ENCODE results near the gene ALG10B. TPM values are rescaled to one million over a fixed set of nuclear protein-coding genes. Genes with fewer than 3 reads are reported as not detected.

ALG10B gene
- polyA plus RNA-seq, 4 donors, result 9.7 to 15.9 (median 12.6) TPM

DNA sequence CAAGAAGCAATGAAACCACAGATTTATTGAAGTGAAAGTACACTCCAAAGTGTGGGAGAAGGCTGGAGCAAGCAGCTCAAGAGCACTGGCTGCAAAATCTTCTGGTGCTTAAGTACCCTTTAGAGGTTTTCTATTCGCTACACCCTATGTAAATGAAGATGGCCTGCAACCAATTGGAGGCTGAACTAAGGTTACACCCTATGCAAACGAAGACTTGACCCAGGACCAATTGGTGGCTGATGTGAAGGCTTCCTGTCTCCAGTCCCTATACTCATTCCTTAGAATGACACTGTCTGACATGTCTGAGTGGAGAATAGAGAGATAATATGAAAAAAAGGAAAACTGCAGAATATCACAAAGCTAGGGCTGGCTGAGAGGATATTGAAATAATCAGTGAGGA lies 57.2 kb downstream of the ALG10B start:
- no peak for DNase-seq (ENCODE audit: low read depth in 4 of 4, low spot score in 3 of 4)

DNA sequence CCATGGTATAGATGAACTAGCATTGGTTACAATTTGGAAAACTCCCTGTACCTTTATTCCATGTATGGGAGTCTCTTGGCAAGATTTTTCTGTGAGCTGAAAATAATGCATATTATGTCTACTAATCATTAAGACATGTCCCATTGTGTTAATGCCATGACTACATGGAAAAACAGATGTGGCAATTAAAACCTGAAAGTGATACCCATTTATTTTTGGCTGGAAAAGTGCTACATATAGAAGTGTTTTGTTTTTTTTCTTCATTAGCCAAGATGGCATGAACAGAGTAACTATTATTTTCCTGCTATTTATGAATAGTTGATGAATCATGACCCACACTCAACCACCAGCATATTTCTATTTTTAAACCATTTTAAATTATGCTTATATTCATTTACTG lies 58.2 kb downstream of the ALG10B start:
- no peak for DNase-seq (ENCODE audit: low read depth in 4 of 4, low spot score in 3 of 4)
